Smooth muscle cell (in vitro differentiated cells): ENCODE data around the gene NSMF. TPM values are rescaled to one million over a fixed set of nuclear protein-coding genes. Genes with fewer than 3 reads are reported as not detected.
"Not testable (repeated sequence)": the region's sequence is repeated elsewhere in the genome, so short reads cannot be mapped to it uniquely, and the experiment has no call there.

ENCODE experiments used
- DNase-seq: peaks from one replicate; lab custom pipeline; 2025; ENCODE audit not compliant: unreplicated experiment; lab: John Stamatoyannopoulos, UW
- H2AFZ ChIP-seq: fragments of 200-600 bp; sonication (generic); 2 replicates; pipeline ENCODE4 v1.6.0; 2016; ENCODE audit warnings: antibody characterized with exemption, low read depth, mild to moderate bottlenecking
- H3F3A ChIP-seq: fragments of 200-600 bp; sonication (generic); 2 replicates; pipeline ENCODE4 v1.6.0; 2017; ENCODE audit warnings: antibody characterized with exemption, low read depth
- H3K27ac ChIP-seq: fragments of 200-600 bp; sonication (generic); 2 replicates; pipeline ENCODE4 v1.5.1; 2016; ENCODE audit warnings: low read depth, mild to moderate bottlenecking
- H3K27me3 ChIP-seq: fragments of 200-600 bp; sonication (generic); 2 replicates; pipeline ENCODE4 v1.6.1; 2016; ENCODE audit warnings: low read depth, mild to moderate bottlenecking
- H3K36me3 ChIP-seq: fragments of 200-600 bp; sonication (generic); 2 replicates; pipeline ENCODE4 v1.5.1; 2016; ENCODE audit warnings: low read depth
- H3K4me1 ChIP-seq: fragments of 200-600 bp; sonication (generic); 2 replicates; pipeline ENCODE4 v1.5.1; 2016; ENCODE audit warnings: low read depth
- H3K4me2 ChIP-seq: fragments of 200-600 bp; sonication (generic); 2 replicates; pipeline ENCODE4 v1.6.0; 2016; ENCODE audit warnings: mild to moderate bottlenecking
- H3K4me3 ChIP-seq: fragments of 200-600 bp; sonication (generic); 2 replicates; pipeline ENCODE4 v1.5.1; 2016; ENCODE audit warnings: mild to moderate bottlenecking
- H3K79me2 ChIP-seq: fragments of 200-600 bp; sonication (generic); 2 replicates; pipeline ENCODE4 v1.6.0; 2016; ENCODE audit warnings: low read depth, mild to moderate bottlenecking
- H3K9ac ChIP-seq: fragments of 200-600 bp; sonication (generic); 2 replicates; pipeline ENCODE4 v1.6.0; 2016; ENCODE audit warnings: low read depth
- H3K9me3 ChIP-seq: fragments of 200-600 bp; sonication (generic); replicated peaks from 2 replicates; pipeline ENCODE4 v1.5.1; 2016; ENCODE audit warnings: low read depth
- H4K20me1 ChIP-seq: fragments of 200-600 bp; sonication (generic); 2 replicates; pipeline ENCODE4 v1.6.0; 2016; ENCODE audit warnings: low read depth
- CTCF ChIP-seq: fragments of 200-600 bp; sonication (generic); IDR thresholded peaks from 2 replicates; pipeline ENCODE4 v1.5.1; 2017; ENCODE audit warnings: borderline replicate concordance, mild to moderate bottlenecking, antibody characterized with exemption; ENCODE audit not compliant: insufficient read depth, poor library complexity, severe bottlenecking
- WGBS: methylation state at CpG from one replicate; pipeline ENCODE4 v1.1.7; 2016; ENCODE audit warnings: low lambda C conversion rate; 5-methylcytosine and 5-hydroxymethylcytosine counted together
- polyA plus RNA-seq: library from polyadenylated mRNA; unstranded; fragments of >200 nt; fragmentation: Nextera tagmentation; extraction: Ambion mirVana; gene quantifications from 2 replicates; pipeline ENCODE4 v1.2.1, GENCODE V29; 2016
- total RNA-seq: library from RNA; depleted of rRNA; stranded (reverse); fragments of >200 nt; gene quantifications from 2 replicates; pipeline ENCODE4 v1.2.3, GENCODE V29; 2014

The NSMF gene
- total and polyA plus RNA-seq, 2 experiments from 2014 or later = 30.9 to 55.9 TPM

GRCh38 chr9:137452761-137453642, 6.1 kb downstream of the NSMF start:
- Histone ChIP-seq H3K27me3 (no peaks in the 10 kb centered on the region), H3K9ac (no peak overlapping the region), H3K9me3 (no peaks in the 10 kb centered on the region), H3K27ac (no peak overlapping the region), H3K4me2 (peak overlapping the region; percentile 81), H2AFZ (no peak overlapping the region), H3K4me3 (peak overlapping the region; percentile 40), H3K36me3 (no peaks in the 10 kb centered on the region), H3K4me1 (peaks cover 4% of the 10 kb centered on the region), H4K20me1 (peaks cover 8% of the 10 kb centered on the region), H3F3A (no peaks in the 10 kb centered on the region), H3K79me2 (no peaks in the 10 kb centered on the region)
- no peak for TF ChIP-seq CTCF
- no peak for DNase-seq
- 95% methylated on average over 35 of the region's 43 CpGs for WGBS

- TF ChIP-seq CTCF = no peak
- H3K36me3 ChIP-seq = no peaks in the 10 kb centered on the region
- over 99% methylated on average over 12 of the region's 17 CpGs for WGBS
These were observed 7.0 kb downstream of the NSMF start for GRCh38 chr9:137452006-137452760.

GRCh38 chr9:137451264-137452005, 7.7 kb downstream of the NSMF start:
- H3K4me1 ChIP-seq, H3K79me2 ChIP-seq, H4K20me1 ChIP-seq, H3K9ac ChIP-seq, H3K4me2 ChIP-seq, H3F3A ChIP-seq, DNase-seq, H3K27me3 ChIP-seq, H2AFZ ChIP-seq, H3K36me3 ChIP-seq, H3K27ac ChIP-seq, H3K9me3 ChIP-seq, H3K4me3 ChIP-seq: not testable (repeated sequence)
- no CpG with 5 or more reads among the region's 31 CpGs for WGBS

More at GRCh38 chr9:137452006-137452760, 7.0 kb downstream of the NSMF start:
- Histone ChIP-seq H3K27me3 (no peaks in the 10 kb centered on the region), H3K9ac (no peak overlapping the region), H4K20me1 (no peaks in the 10 kb centered on the region), H3K4me2 (no peak overlapping the region), H2AFZ (no peak overlapping the region), H3K9me3 (no peaks in the 10 kb centered on the region), H3F3A (peaks cover under 1% of the 10 kb centered on the region), H3K79me2 (no peaks in the 10 kb centered on the region), H3K27ac (no peak overlapping the region), H3K4me1 (no peaks in the 10 kb centered on the region), H3K4me3 (no peak overlapping the region)
- DNase-seq = no peak

GRCh38 chr9:137450539-137451222, 8.5 kb downstream of the NSMF start:
- H3K36me3 ChIP-seq, DNase-seq, H3K4me3 ChIP-seq: not testable (repeated sequence)

More at GRCh38 chr9:137450539-137451222, 8.5 kb downstream of the NSMF start:
- H3K27me3 ChIP-seq, H3K4me2 ChIP-seq, H3K9me3 ChIP-seq, H3K79me2 ChIP-seq, H4K20me1 ChIP-seq, H3F3A ChIP-seq, H3K27ac ChIP-seq, H3K4me1 ChIP-seq, H3K9ac ChIP-seq, H2AFZ ChIP-seq: not testable (repeated sequence)
- WGBS = no CpG with 5 or more reads among the region's 24 CpGs
